ENCODE measurements around the gene SIPA1L3. TPM values are rescaled to one million over a fixed set of nuclear protein-coding genes. Genes with fewer than 3 reads are reported as not detected.

SIPA1L3 gene
- total and polyA plus RNA-seq, 9 of the 15 experiments (the other 6 are each of a cell fraction or from before 2014, with no cell fraction given), result 0.01 to 6.1 (median 2.5) TPM

DNA sequence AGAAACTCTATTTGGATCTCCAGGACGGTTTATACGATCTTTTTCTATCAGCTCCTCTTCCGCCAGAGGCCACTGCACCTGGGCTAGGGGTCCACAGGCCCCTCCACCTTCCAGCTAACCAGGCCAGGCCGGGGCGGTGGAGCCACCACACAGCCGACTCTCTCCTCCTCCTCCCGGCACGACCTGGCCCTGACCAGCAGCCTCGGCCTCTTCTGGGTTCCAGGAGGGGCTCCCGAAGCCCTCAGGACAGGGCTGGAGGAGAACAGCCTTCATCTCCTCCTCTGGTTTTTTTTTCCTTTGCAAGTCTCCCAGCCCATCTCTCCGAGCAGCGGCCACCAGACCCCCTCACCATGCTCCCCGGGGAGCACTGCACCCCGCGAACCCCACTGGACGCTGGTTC is 299.9 kb downstream of the SIPA1L3 start:
- in situ Hi-C loops (cut with MboI), result no loop called here
- CTCF ChIA-PET (ENCODE audit: low intra/inter-chr PET ratio), result no interaction called here
- DNase-seq (ENCODE audit: extremely low read depth in 1 of 4, low spot score in 3 of 4), result no peak

DNA sequence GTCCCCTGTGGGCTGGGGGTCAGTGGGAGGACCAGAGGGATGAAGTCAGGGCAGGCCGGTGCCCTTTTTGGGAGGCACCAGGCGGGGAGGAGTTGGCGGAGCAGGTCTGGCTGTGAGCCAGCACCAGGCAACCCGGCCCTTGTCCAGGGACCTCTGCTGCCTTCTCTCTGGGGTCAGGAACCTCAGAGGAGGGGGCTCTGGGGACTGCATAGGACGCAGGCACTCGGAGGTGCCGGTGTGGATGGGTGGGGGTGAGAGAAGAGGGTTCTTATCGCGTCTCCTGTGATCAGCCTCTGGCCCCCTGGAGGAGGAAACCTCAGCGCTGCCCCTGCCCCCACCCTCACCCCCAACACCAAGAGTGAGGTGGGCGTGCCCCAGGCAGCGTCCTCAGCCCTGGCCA is 300.5 kb downstream of the SIPA1L3 start:
- intact Hi-C loops (cut with micrococcal nuclease) (no loop called here), in situ Hi-C loops (cut with MboI) (no loop called here)
- no peak for FAIRE-seq

More for the DNA sequence above, 299.9 kb downstream of the SIPA1L3 start:
- Histone ChIP-seq H3K27me3 (ENCODE audit: control insufficient read depth in 2 of 2, insufficient read depth in 2 of 2, low read length in 2 of 2) (peaks cover 5 to 19% of the 10 kb centered on the region in 2 experiments; a peak in 3 of 5 replicates), H3K4me3 (no peak overlapping the region), H4K20me1 (replicated peaks; ENCODE audit: control insufficient read depth, insufficient read depth, low read length) (no peaks in the 10 kb centered on the region), H3K9me1 (ENCODE audit: control insufficient read depth, insufficient read depth, low read length) (no peaks in the 10 kb centered on the region), H3K27ac (ENCODE audit: extremely low read depth, low read depth, low read length) (no peak overlapping the region), H2AFZ (ENCODE audit: low read depth, low read length) (no peak overlapping the region), H3K4me1 (replicated peaks in 1 of 2; ENCODE audit: control insufficient read depth in 2 of 2, insufficient read depth in 2 of 2, low read length in 2 of 2) (peaks cover 9 to 56% of the 10 kb centered on the region in 2 experiments; a peak in 4 of 5 replicates), H3K9me3 (replicated peaks; ENCODE audit: control insufficient read depth, insufficient read depth, low read depth, low read length) (no peaks in the 10 kb centered on the region), H3K79me2 (ENCODE audit: control insufficient read depth, insufficient read depth, low read length) (no peaks in the 10 kb centered on the region), H3K9ac (ENCODE audit: insufficient read depth in 1 of 2, low read depth in 2 of 2, low read length in 2 of 2) (no peak overlapping the region), H3K36me3 (ENCODE audit: control insufficient read depth, insufficient read depth, low read length) (no peaks in the 10 kb centered on the region), H3K4me2 (ENCODE audit: insufficient read depth, low read length) (no peak overlapping the region)
- intact Hi-C loops (cut with micrococcal nuclease), result no loop called here
- ATAC-seq, result no peak
- no TSS peak for BruUV-seq (replicated peaks)
- FAIRE-seq, result no peak
- WGBS (ENCODE audit: insufficient coverage, low coverage, missing lambda C conversion rate), result 72% methylated on average over 13 of the region's 16 CpGs
- no peak for TF ChIP-seq RBM25 (IDR thresholded peaks at IDR 0.05; ENCODE audit: low read depth, low read length, severe bottlenecking)
- TF ChIP-seq ILF3 (IDR thresholded peaks at IDR 0.05; ENCODE audit: borderline replicate concordance), result no peak
- no peak for TF ChIP-seq TAF7 (tag; IDR thresholded peaks at IDR 0.05)
- no peak for TF ChIP-seq TAL1 (IDR thresholded peaks at IDR 0.05)
- no peak for TF ChIP-seq ZNF197 (CRISPR knock-in tag; IDR thresholded peaks at IDR 0.05; ENCODE audit: low read depth)
- TF ChIP-seq CBX8 (IDR thresholded peaks at IDR 0.05; ENCODE audit: borderline replicate concordance, extremely low read depth, low read depth, low read length, poor library complexity, severe bottlenecking), result no peak
- TF ChIP-seq NFE2L1 (tag; IDR thresholded peaks at IDR 0.05; ENCODE audit: borderline replicate concordance, low read depth), result no peak
- TF ChIP-seq MYC (IDR thresholded peaks at IDR 0.05; ENCODE audit: low read depth, low read length), result no peak
- TF ChIP-seq MYC (CRISPR knock-in tag; IDR thresholded peaks at IDR 0.05; ENCODE audit: borderline replicate concordance, low read depth), result no peak
- TF ChIP-seq LARP7 (IDR thresholded peaks at IDR 0.05), result no peak
- no peak for TF ChIP-seq TRIM28 (IDR thresholded peaks at IDR 0.05)
- POLR2A ChIA-PET, result no interaction called here

More for the DNA sequence above, 300.5 kb downstream of the SIPA1L3 start:
- Histone ChIP-seq H2AFZ (ENCODE audit: low read depth, low read length) (no peak overlapping the region), H3K9ac (ENCODE audit: insufficient read depth in 1 of 2, low read depth in 2 of 2, low read length in 2 of 2) (no peak overlapping the region), H3K4me2 (ENCODE audit: insufficient read depth, low read length) (no peak overlapping the region), H3K4me1 (replicated peaks in 1 of 2; ENCODE audit: control insufficient read depth in 2 of 2, insufficient read depth in 2 of 2, low read length in 2 of 2) (peaks cover 9 to 56% of the 10 kb centered on the region in 2 experiments; a peak in 4 of 5 replicates), H3K9me3 (replicated peaks; ENCODE audit: control insufficient read depth, insufficient read depth, low read depth, low read length) (no peaks in the 10 kb centered on the region), H3K27me3 (ENCODE audit: control insufficient read depth in 2 of 2, insufficient read depth in 2 of 2, low read length in 2 of 2) (peaks cover 5 to 19% of the 10 kb centered on the region in 2 experiments; a peak in 3 of 5 replicates), H3K36me3 (ENCODE audit: control insufficient read depth, insufficient read depth, low read length) (no peaks in the 10 kb centered on the region), H3K4me3 (no peak overlapping the region), H4K20me1 (replicated peaks; ENCODE audit: control insufficient read depth, insufficient read depth, low read length) (no peaks in the 10 kb centered on the region), H3K27ac (ENCODE audit: extremely low read depth, low read depth, low read length) (no peak overlapping the region), H3K79me2 (ENCODE audit: control insufficient read depth, insufficient read depth, low read length) (no peaks in the 10 kb centered on the region), H3K9me1 (ENCODE audit: control insufficient read depth, insufficient read depth, low read length) (no peaks in the 10 kb centered on the region)
- no TSS peak for BruUV-seq (replicated peaks)
- 13% methylated on average over 9 of the region's 12 CpGs for WGBS (ENCODE audit: insufficient coverage, low coverage, missing lambda C conversion rate)
- CTCF ChIA-PET (ENCODE audit: low intra/inter-chr PET ratio), result no interaction called here
- TF ChIP-seq NFIC (IDR thresholded peaks at IDR 0.05) (peak; percentile 84), DMBX1 (CRISPR knock-in tag; IDR thresholded peaks at IDR 0.05; ENCODE audit: borderline replicate concordance) (no peak), GTF2E2 (tag; IDR thresholded peaks at IDR 0.05) (no peak), ZFPM2 (CRISPR knock-in tag; IDR thresholded peaks at IDR 0.05) (no peak)
- TF ChIP-seq, protein P1, sequence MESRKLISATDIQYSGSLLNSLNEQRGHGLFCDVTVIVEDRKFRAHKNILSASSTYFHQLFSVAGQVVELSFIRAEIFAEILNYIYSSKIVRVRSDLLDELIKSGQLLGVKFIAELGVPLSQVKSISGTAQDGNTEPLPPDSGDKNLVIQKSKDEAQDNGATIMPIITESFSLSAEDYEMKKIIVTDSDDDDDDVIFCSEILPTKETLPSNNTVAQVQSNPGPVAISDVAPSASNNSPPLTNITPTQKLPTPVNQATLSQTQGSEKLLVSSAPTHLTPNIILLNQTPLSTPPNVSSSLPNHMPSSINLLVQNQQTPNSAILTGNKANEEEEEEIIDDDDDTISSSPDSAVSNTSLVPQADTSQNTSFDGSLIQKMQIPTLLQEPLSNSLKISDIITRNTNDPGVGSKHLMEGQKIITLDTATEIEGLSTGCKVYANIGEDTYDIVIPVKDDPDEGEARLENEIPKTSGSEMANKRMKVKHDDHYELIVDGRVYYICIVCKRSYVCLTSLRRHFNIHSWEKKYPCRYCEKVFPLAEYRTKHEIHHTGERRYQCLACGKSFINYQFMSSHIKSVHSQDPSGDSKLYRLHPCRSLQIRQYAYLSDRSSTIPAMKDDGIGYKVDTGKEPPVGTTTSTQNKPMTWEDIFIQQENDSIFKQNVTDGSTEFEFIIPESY (CRISPR knock-in tag; IDR thresholded peaks at IDR 0.05), result no peak
- TF ChIP-seq, protein P2, sequence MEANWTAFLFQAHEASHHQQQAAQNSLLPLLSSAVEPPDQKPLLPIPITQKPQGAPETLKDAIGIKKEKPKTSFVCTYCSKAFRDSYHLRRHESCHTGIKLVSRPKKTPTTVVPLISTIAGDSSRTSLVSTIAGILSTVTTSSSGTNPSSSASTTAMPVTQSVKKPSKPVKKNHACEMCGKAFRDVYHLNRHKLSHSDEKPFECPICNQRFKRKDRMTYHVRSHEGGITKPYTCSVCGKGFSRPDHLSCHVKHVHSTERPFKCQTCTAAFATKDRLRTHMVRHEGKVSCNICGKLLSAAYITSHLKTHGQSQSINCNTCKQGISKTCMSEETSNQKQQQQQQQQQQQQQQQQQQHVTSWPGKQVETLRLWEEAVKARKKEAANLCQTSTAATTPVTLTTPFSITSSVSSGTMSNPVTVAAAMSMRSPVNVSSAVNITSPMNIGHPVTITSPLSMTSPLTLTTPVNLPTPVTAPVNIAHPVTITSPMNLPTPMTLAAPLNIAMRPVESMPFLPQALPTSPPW (CRISPR knock-in tag; IDR thresholded peaks at IDR 0.05), result 0 out of 2 replicates have a peak, but pooled peaks have one; percentile 17
- peak in 2 of 4 experiments; percentile 52 to 54 for DNase-seq (ENCODE audit: extremely low read depth in 1 of 4, low spot score in 3 of 4)
- POLR2A ChIA-PET, result no interaction called here
- no peak; the same call in 2 of the 3 replicates for ATAC-seq

All from K562 (cell line).